SU-DHL-6 (cell line): ENCODE results near the gene TEC.

Experiments used
- H2AFZ ChIP-seq: fragments of 200-600 bp; sonication (generic); 2 replicates; pipeline ENCODE4 v1.6.1; 2014; ENCODE audit warnings: low read depth, mild to moderate bottlenecking, moderate library complexity, mixed read lengths, antibody characterized with exemption, low read length; ENCODE audit not compliant: severe bottlenecking
- H3F3A ChIP-seq: fragments of 200-600 bp; shearing (Covaris generic); 2 replicates; pipeline ENCODE4 v1.6.0; 2016; ENCODE audit warnings: antibody characterized with exemption, mild to moderate bottlenecking; ENCODE audit not compliant: insufficient read depth
- H3K27ac ChIP-seq: fragments of 200-600 bp; sonication (generic); 2 replicates; pipeline ENCODE4 v1.5.1; 2016; ENCODE audit warnings: low read depth, mild to moderate bottlenecking, low read length, moderate library complexity, mixed read lengths
- H3K27me3 ChIP-seq: fragments of 200-600 bp; sonication (generic), shearing (Covaris generic); 2 replicates; pipeline ENCODE4 v1.6.0; 2014; ENCODE audit warnings: mild to moderate bottlenecking, low read length
- H3K36me3 ChIP-seq: fragments of 200-600 bp; sonication (generic); 2 replicates; pipeline ENCODE4 v1.6.1; 2014; ENCODE audit warnings: mild to moderate bottlenecking, low read length, mixed read lengths
- H3K4me2 ChIP-seq: fragments of 300-600, 200-600 bp; shearing (Covaris generic), sonication (generic); 2 replicates; pipeline ENCODE4 v1.6.0; 2014; ENCODE audit warnings: low read length, low read depth, mild to moderate bottlenecking; ENCODE audit not compliant: poor library complexity, severe bottlenecking
- H3K4me3 ChIP-seq: fragments of 200-600 bp; sonication (generic); 2 replicates; pipeline ENCODE4 v1.5.1; 2014; ENCODE audit warnings: antibody characterized with exemption, low read length, mild to moderate bottlenecking, mixed read lengths; ENCODE audit not compliant: insufficient read depth, poor library complexity, severe bottlenecking
- H3K79me2 ChIP-seq: fragments of 200-600 bp; sonication (generic); 2 replicates; pipeline ENCODE4 v1.6.1; 2014; ENCODE audit warnings: mild to moderate bottlenecking, low read length, moderate library complexity; ENCODE audit not compliant: insufficient read depth
- H3K9ac ChIP-seq: fragments of 200-600 bp; sonication (generic); 2 replicates; pipeline ENCODE4 v1.7.0; 2014; ENCODE audit warnings: mild to moderate bottlenecking, low read length
- H3K9me2 ChIP-seq: fragments of 200-600 bp; sonication (generic); replicated peaks from 2 replicates; pipeline ENCODE4 v1.6.1; 2014; ENCODE audit warnings: low read length; ENCODE audit not compliant: insufficient read depth
- H3K9me3 ChIP-seq: fragments of 200-600 bp; sonication (generic); 2 replicates; pipeline ENCODE4 v1.6.1; 2014; ENCODE audit warnings: low read length, mixed read lengths; ENCODE audit not compliant: insufficient read depth
- H4K20me1 ChIP-seq: fragments of 200-600 bp; sonication (generic); 2 replicates; pipeline ENCODE4 v1.6.1; 2014; ENCODE audit warnings: low read depth, mild to moderate bottlenecking, antibody characterized with exemption, low read length, moderate library complexity, mixed read lengths
- EZH2phosphoT487 ChIP-seq: fragments of 200-600 bp; sonication (generic), shearing (Covaris generic); conservative IDR thresholded peaks from 2 replicates; pipeline ENCODE4 v1.6.1; 2018; ENCODE audit warnings: mild to moderate bottlenecking, antibody characterized with exemption, low read length, moderate library complexity, mixed read lengths
- TF ChIP-seq, protein P1 (sequence below): fragments of 200-600 bp; sonication (generic); IDR thresholded peaks from one replicate; pipeline ENCODE4 v1.5.1; 2017; ENCODE audit warnings: antibody characterized with exemption, mild to moderate bottlenecking, low read length, moderate library complexity; ENCODE audit not compliant: insufficient read depth, poor library complexity, severe bottlenecking

Gene TEC

DNA sequence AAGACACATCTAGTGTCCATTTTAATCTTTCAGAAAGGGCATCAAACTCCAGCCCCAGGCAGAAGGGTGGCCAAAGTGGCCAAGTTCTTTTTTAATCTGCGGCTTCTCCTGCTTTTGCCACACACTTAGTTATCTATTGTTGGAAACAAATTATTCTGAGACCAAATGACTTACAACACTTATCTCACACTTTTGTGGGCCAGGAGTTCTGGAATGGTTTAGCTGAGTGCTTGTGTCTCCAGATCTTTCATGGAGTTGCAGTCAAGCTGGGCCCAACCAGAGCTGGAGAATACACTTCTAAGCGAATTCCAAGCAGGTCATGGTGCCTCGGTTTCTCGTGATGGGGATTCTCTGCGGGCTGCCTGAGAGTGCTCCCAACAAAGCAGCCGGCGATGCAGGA is 139.5 kb downstream of the TEC start:
- TF ChIP-seq, protein P1, sequence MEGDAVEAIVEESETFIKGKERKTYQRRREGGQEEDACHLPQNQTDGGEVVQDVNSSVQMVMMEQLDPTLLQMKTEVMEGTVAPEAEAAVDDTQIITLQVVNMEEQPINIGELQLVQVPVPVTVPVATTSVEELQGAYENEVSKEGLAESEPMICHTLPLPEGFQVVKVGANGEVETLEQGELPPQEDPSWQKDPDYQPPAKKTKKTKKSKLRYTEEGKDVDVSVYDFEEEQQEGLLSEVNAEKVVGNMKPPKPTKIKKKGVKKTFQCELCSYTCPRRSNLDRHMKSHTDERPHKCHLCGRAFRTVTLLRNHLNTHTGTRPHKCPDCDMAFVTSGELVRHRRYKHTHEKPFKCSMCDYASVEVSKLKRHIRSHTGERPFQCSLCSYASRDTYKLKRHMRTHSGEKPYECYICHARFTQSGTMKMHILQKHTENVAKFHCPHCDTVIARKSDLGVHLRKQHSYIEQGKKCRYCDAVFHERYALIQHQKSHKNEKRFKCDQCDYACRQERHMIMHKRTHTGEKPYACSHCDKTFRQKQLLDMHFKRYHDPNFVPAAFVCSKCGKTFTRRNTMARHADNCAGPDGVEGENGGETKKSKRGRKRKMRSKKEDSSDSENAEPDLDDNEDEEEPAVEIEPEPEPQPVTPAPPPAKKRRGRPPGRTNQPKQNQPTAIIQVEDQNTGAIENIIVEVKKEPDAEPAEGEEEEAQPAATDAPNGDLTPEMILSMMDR, result no peak
- TF ChIP-seq EZH2phosphoT487, result no peak
- no peaks in the 10 kb centered on the region for H3K9me3 ChIP-seq
- no peaks in the 10 kb centered on the region for H3K9me2 ChIP-seq
- H3K9ac ChIP-seq, result no peak overlapping the region
- H3K79me2 ChIP-seq, result no peaks in the 10 kb centered on the region
- H3K36me3 ChIP-seq, result peaks cover 20% of the 10 kb centered on the region; the same call in 1 of the 2 replicates
- H4K20me1 ChIP-seq, result no peaks in the 10 kb centered on the region
- no peak overlapping the region for H3K27ac ChIP-seq
- no peaks in the 10 kb centered on the region for H3F3A ChIP-seq
- H3K27me3 ChIP-seq, result no peaks in the 10 kb centered on the region
- no peak overlapping the region for H3K4me2 ChIP-seq
- no peak overlapping the region for H2AFZ ChIP-seq
- H3K4me3 ChIP-seq, result no peak overlapping the region

DNA sequence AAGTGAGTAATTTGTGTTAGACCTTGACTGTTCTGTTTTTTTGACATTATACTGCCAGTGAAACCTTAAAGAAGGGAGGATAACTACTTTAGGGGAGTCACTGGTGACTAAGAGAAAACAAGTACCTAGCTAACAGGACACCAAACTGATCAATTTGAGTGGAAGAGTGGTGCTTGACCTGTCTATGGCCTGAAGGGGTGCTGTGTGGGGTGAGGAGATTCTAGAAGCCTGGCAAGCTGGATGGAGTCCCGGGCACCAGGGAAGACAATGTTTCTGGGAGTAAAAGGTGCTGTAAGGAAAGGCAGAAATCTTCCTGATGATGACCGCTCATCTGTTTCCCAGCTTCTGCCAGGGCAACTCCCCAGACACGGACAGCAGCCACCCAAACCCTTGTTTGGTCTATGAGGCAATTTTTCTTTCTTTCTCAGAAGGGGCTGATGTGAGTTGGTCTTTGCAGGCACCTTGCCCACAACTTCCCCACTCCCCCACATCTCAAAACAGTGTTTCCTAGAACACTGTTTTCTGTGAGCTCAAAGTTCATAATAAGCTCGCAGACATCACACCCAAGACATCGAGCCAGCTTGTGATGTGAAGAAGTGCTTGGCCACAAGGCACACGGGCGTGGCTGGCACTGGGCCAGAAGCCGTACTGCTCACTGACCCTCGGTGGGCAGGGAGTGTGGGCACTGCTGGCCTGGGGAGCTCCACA is 140.2 kb downstream of the TEC start:
- Histone ChIP-seq H3F3A (no peaks in the 10 kb centered on the region), H4K20me1 (no peaks in the 10 kb centered on the region), H3K9ac (no peak overlapping the region), H3K4me2 (no peak overlapping the region), H3K9me2 (no peaks in the 10 kb centered on the region), H3K36me3 (peaks cover 18% of the 10 kb centered on the region; the same call in 1 of the 2 replicates), H3K4me3 (no peak overlapping the region), H3K79me2 (no peaks in the 10 kb centered on the region), H3K9me3 (no peaks in the 10 kb centered on the region), H3K27ac (no peak overlapping the region), H2AFZ (no peak overlapping the region), H3K27me3 (no peaks in the 10 kb centered on the region)
- TF ChIP-seq EZH2phosphoT487, result no peak
- TF ChIP-seq, protein P1, result no peak

DNA sequence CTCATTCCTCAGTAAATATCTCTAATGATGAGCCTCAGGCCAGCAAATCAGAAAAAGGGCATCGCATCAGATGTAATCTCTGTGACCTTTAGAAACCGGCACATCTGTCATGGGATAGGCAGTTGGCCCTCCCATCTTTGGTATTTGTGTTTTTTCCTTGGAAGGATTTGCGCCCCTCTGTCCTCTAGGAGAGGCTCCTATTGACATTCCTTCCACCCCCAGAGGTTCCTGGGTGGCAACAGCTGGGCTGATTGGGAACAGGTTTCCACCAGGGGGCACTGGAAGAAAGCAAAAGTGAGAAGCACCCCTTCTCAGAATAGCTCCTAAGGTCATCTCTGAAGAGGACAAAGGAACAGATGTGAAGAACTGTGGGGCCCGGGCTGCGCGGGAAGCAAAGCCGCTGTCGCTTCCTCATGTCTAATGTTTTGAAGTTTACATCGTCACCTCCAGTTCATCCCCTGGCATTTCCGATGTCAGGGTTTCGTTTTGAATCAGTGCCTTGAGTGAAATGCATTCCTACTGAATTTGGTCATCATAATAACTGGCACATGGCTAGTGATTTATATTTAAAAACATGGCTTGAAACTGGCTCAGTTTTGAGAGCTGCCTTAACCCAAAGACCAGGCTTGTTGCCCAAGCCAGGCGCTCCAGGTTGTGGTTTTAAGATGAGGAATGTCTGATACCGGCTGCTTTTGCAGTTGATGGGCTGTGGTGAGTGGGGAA is 141.8 kb downstream of the TEC start:
- Histone ChIP-seq H3K27me3 (no peaks in the 10 kb centered on the region), H2AFZ (no peak overlapping the region), H3K4me3 (no peak overlapping the region), H3K36me3 (peaks cover 3% of the 10 kb centered on the region; the same call in 1 of the 2 replicates), H3K9me2 (no peaks in the 10 kb centered on the region), H3K9ac (no peak overlapping the region), H3K79me2 (no peaks in the 10 kb centered on the region), H4K20me1 (no peaks in the 10 kb centered on the region), H3F3A (no peaks in the 10 kb centered on the region), H3K27ac (peak overlapping the region; percentile 7; the same call in 1 of the 2 replicates), H3K4me2 (peak overlapping the region; percentile 2), H3K9me3 (no peaks in the 10 kb centered on the region)
- TF ChIP-seq, protein P1, result peak; percentile 47
- TF ChIP-seq EZH2phosphoT487, result no peak
